ENCODE results near the gene PPRC1. TPM values are rescaled to one million over a fixed set of nuclear protein-coding genes. Genes with fewer than 3 reads are reported as not detected.

Gene PPRC1
- total and polyA plus RNA-seq, 7 donors, result 4.2 to 39.9 (median 12.5) TPM

DNA sequence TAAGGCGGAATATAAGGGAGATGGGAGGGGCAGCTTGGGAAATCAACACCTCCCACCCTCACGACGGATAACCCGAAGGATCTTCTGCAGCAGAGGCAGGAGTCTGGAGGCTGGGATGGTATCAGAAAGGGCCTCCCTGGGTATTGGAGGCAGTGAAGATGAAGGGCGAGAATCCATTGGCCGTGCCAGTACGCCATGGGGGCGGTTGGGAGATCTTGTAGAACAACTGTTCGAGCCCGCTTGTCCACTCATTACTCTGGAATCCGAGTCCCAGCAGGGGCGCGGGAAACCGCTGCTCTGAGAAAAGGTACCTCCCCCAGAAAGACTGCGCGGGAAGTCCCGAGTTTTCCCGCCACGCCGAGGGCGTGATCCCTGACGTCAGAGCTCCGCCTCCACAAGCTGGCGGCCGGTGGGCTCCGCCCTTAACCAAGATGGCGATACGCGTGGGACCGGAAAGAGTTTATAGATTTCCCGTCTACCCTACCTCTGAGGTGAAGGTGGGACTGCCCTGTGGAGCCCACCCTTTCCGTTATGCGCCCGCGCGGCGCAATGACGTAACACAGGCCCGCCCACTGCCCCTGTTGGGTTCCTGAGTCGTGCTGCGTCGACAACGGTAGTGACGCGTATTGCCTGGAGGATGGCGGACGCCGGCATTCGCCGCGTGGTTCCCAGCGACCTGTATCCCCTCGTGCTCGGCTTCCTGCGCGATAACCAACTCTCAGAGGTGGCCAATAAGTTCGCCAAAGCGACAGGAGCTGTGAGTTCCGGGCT, 19.1 kb downstream of the PPRC1 start, which contains the start of gene NOLC1:
Gene NOLC1 (plus strand): TSS at position 616 of the 771 bp plus-strand sequence. CDS start 22 bp downstream, at position 638.
- Histone ChIP-seq H3K36me3 (peaks cover 8 to 57% (median 23%) of the 10 kb centered on the region in 4 donors), H3K9me3 (no peaks in the 10 kb centered on the region), H3K4me1 (peaks cover 0 to 29% (median 23%) of the 10 kb centered on the region in 4 donors), H3K27me3 (no peaks in the 10 kb centered on the region), H3K27ac (peak within 1 kb of the TSS; percentile 86 to 92 (median 90)), H3K4me3 (peak within 1 kb of the TSS; percentile 64 to 81 (median 77))
- WGBS, 2 donors, result 7 to 10% methylated on average over 59 of the region's 59 CpGs
- TF ChIP-seq POLR2AphosphoS5 (IDR thresholded peaks at IDR 0.05) (peak; percentile 92 to 95 (median 92)), EP300 (IDR thresholded peaks at IDR 0.05) (peak in 3 of 4 donors; percentile 61 to 97 (median 83)), CTCF (IDR thresholded peaks at IDR 0.05) (no peak), POLR2A (IDR thresholded peaks at IDR 0.05) (peak; percentile 63 to 75)
- DNase-seq, result peak; percentile 100
- intact Hi-C loops (cut with DNase I), result loop anchor here (1.0 to 5.0 kb wide), 2 partner anchors 20 to 350 kb away; partner anchors contain the start of genes ACTR1A and SUFU

DNA sequence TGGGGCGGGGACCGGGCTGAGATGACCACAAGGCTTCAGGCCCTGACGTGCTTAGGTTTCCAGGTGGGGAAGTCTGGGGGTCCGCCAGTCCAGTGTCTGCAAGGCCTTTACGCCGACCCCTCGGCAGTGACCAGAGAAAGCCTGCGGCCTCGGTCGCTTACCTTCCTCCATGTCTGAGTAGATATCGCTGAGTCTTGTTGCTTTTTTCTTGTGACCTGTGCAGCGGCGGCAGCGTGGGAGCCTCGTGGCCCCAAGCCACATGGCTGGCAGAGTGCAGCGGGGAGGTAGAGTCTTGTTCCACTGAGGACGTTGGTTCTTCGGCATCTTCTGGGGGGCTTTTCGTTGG, 19.7 kb downstream of the PPRC1 start:
- H3K27ac ChIP-seq, result peak overlapping the region; percentile 86 to 92 (median 90)
- peak overlapping the region; percentile 64 to 81 (median 77) for H3K4me3 ChIP-seq
- DNase-seq, result no peak
- no peaks in the 10 kb centered on the region for H3K27me3 ChIP-seq
- no peaks in the 10 kb centered on the region for H3K9me3 ChIP-seq
- intact Hi-C loops (cut with DNase I), result loop anchor here (1.0 to 5.0 kb wide), 2 partner anchors 20 to 350 kb away; partner anchors contain the start of genes ACTR1A and SUFU
- TF ChIP-seq POLR2A (IDR thresholded peaks at IDR 0.05) (no peak), CTCF (IDR thresholded peaks at IDR 0.05) (no peak), POLR2AphosphoS5 (IDR thresholded peaks at IDR 0.05) (no peak), EP300 (IDR thresholded peaks at IDR 0.05) (no peak)
- WGBS, 2 donors, result 0 to 1% methylated on average over 19 of the region's 19 CpGs
- peaks cover 0 to 29% (median 23%) of the 10 kb centered on the region in 4 donors for H3K4me1 ChIP-seq
- peaks cover 5 to 57% (median 24%) of the 10 kb centered on the region in 4 donors for H3K36me3 ChIP-seq

DNA sequence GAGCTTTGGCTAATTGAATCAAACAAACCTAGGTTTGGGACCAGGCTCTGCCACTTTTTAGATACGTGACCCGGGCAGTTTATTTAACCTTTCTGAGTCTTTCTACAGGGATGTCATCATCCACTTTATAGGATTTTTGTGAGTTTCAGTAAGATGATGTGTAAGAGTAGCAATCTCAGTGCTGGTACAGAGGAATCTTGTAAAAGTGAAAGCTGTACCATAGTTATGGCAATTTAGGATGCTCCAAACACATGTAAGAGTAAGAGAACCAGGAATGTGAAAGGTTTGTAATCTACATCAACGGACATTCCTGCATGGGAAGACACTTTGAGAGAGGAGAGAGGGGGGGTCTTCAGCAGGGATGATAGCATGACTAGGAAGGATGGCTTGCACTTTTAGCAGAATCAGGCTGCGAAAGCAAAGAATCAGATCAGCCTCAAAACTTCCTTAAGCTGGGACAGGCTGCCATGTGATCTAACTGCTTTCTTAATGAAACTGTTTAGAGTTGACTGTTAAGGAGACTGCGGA, 20.3 kb downstream of the PPRC1 start:
- TF ChIP-seq EP300 (IDR thresholded peaks at IDR 0.05), result no peak
- Histone ChIP-seq H3K9me3 (no peaks in the 10 kb centered on the region), H3K36me3 (peaks cover 10 to 57% (median 26%) of the 10 kb centered on the region in 4 donors), H3K4me1 (peaks cover 0 to 29% (median 23%) of the 10 kb centered on the region in 4 donors), H3K27ac (peak overlapping the region; percentile 86 to 92 (median 90)), H3K4me3 (peak overlapping the region; percentile 64 to 81 (median 77)), H3K27me3 (no peaks in the 10 kb centered on the region)
- intact Hi-C loops (cut with DNase I), result loop anchor here (5.0 kb wide), 1 partner anchor 349 kb away; the partner anchor contains the start of genes ACTR1A and SUFU
- whole genome bisulfite sequencing, 2 donors, result 25 to 31% methylated on average over 5 of the region's 5 CpGs
- no peak for DNase-seq

- Histone ChIP-seq H3K27ac (no peak overlapping the region), H3K27me3 (no peaks in the 10 kb centered on the region), H3K4me1 (peaks cover 0 to 29% (median 23%) of the 10 kb centered on the region in 4 donors), H3K9me3 (no peaks in the 10 kb centered on the region), H3K36me3 (peaks cover 18 to 57% (median 25%) of the 10 kb centered on the region in 4 donors), H3K4me3 (no peak overlapping the region)
- 93 to 94% methylated on average over 11 of the region's 11 CpGs for WGBS, 2 donors
- TF ChIP-seq POLR2AphosphoS5 (IDR thresholded peaks at IDR 0.05), result no peak
- no peak for DNase-seq
- intact Hi-C loops (cut with DNase I), result loop anchor here (5.0 kb wide), 1 partner anchor 348 kb away; the partner anchor contains the start of genes ACTR1A and SUFU
These were observed 21.8 kb downstream of the PPRC1 start for GRCh38 chr10:102154466-102155116.

GRCh38 chr10:102157224-102157623, 24.4 kb downstream of the PPRC1 start:
- TF ChIP-seq POLR2AphosphoS5 (IDR thresholded peaks at IDR 0.05) (no peak), POLR2A (IDR thresholded peaks at IDR 0.05) (no peak), EP300 (IDR thresholded peaks at IDR 0.05) (no peak), CTCF (IDR thresholded peaks at IDR 0.05) (no peak)
- Histone ChIP-seq H3K9me3 (no peaks in the 10 kb centered on the region), H3K27me3 (no peaks in the 10 kb centered on the region), H3K36me3 (peaks cover 45 to 70% (median 48%) of the 10 kb centered on the region in 4 donors), H3K4me3 (no peak overlapping the region), H3K27ac (no peak overlapping the region), H3K4me1 (peaks cover 0 to 23% (median 16%) of the 10 kb centered on the region in 4 donors)
- intact Hi-C loops (cut with DNase I), result no loop called here
- DNase-seq, result no peak
- WGBS, 2 donors, result 58 to 85% methylated on average over 3 of the region's 3 CpGs

Data from sigmoid colon (tissue), 7 donors.